ENCODE data around the gene SLC7A1. TPM values are rescaled to one million over a fixed set of nuclear protein-coding genes. Genes with fewer than 3 reads are reported as not detected.

The SLC7A1 gene
- total and polyA plus RNA-seq, 2 of the 8 experiments (the other 6 are each of a cell fraction or from before 2014, with no cell fraction given), result 26.8 to 114 TPM

DNA sequence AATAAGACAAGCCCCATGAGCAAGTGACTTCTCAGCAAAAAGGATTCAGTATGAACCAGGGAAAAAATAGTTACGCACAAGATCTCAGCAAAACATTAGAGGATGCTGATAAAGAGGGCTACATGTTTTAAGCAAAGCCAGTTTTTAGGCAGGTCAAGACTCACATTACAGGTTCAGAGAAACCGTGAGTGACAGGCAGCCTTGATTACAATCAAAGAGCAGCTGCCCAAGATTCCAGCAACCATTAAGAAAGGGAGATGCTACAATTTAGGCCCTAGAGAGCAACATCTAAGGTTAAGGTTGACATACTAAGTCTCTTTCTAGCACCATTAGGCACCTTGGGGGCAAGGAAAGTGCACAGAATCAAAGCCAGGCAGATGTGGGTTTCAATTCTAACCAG is 2.8 kb upstream of the SLC7A1 start:
- TF ChIP-seq CBX8 (IDR thresholded peaks at IDR 0.05; ENCODE audit: borderline replicate concordance, low read depth, low read length) (no peak), EGR1 (IDR thresholded peaks at IDR 0.05; ENCODE audit: borderline replicate concordance, low read depth, low read length) (no peak), JUN (IDR thresholded peaks at IDR 0.05; ENCODE audit: low read depth, low read length) (no peak), HDAC2 (IDR thresholded peaks at IDR 0.05; ENCODE audit: borderline replicate concordance in 1 of 2, low read depth in 2 of 2, low read length in 2 of 2) (no peak), CBX5 (IDR thresholded peaks at IDR 0.05; ENCODE audit: low read depth, low read length) (no peak), BRCA1 (IDR thresholded peaks at IDR 0.05; ENCODE audit: low read depth, low read length) (no peak), SIN3A (conservative IDR thresholded peaks at IDR 0.05 in 1 of 2, IDR thresholded peaks at IDR 0.05 in 1 of 2; ENCODE audit: low read depth in 1 of 2, low read length in 2 of 2) (no peak), GABPA (IDR thresholded peaks at IDR 0.05; ENCODE audit: borderline replicate concordance, insufficient read depth, low read length) (no peak), ATF2 (IDR thresholded peaks at IDR 0.05; ENCODE audit: low read length) (no peak), SP4 (IDR thresholded peaks at IDR 0.05; ENCODE audit: low read length) (no peak), RAD21 (IDR thresholded peaks at IDR 0.05 in 1 of 2, conservative IDR thresholded peaks at IDR 0.05 in 1 of 2; ENCODE audit: low read depth in 2 of 2, low read length in 2 of 2) (no peak)
- no peak for FAIRE-seq
- no peak overlapping the region for H4K8ac ChIP-seq (ENCODE audit: extremely low read depth, insufficient read depth, low read length)
- POLR2A ChIA-PET (ENCODE audit: partially characterized antibody), result no interaction called here
- CTCF ChIA-PET (ENCODE audit: partially characterized antibody), result no interaction called here
- H3K23ac ChIP-seq (ENCODE audit: insufficient read length), result no peak overlapping the region
- H2BK12ac ChIP-seq (ENCODE audit: low read depth, low read length), result no peak overlapping the region
- H3K9ac ChIP-seq (replicated peaks in 1 of 4; ENCODE audit: extremely low read depth in 1 of 4, low read depth in 3 of 4, low read length in 3 of 4), result no peak overlapping the region
- H4K20me1 ChIP-seq (replicated peaks in 1 of 2; ENCODE audit: control insufficient read depth in 1 of 2, insufficient read depth in 2 of 2, low read length in 2 of 2), result no peaks in the 10 kb centered on the region
- peaks cover 0 to 6% (median 0%) of the 10 kb centered on the region in 4 experiments; a peak in 1 of 7 replicates for H3K4me1 ChIP-seq (replicated peaks in 1 of 4; ENCODE audit: control insufficient read depth in 3 of 4, insufficient read depth in 4 of 4, low read length in 3 of 4)
- H3K18ac ChIP-seq (ENCODE audit: extremely low read depth, low read length), result no peak overlapping the region
- no peak overlapping the region for H2AFZ ChIP-seq (ENCODE audit: low read length)
- no peak overlapping the region for H3K4ac ChIP-seq (replicated peaks; ENCODE audit: insufficient read length, low read depth, low read length)
- no peak overlapping the region for H4K91ac ChIP-seq (replicated peaks; ENCODE audit: insufficient read length, low read length)
- peaks cover 4% of the 10 kb centered on the region; the same call in 1 of the 2 replicates for H3K23me2 ChIP-seq (ENCODE audit: low read depth, low read length)
- no peak overlapping the region for H3K14ac ChIP-seq (ENCODE audit: insufficient read length)
- peaks cover 11 to 19% of the 10 kb centered on the region in 2 experiments for H3K79me2 ChIP-seq (ENCODE audit: control insufficient read depth in 1 of 2, insufficient read depth in 2 of 2, low read length in 2 of 2)
- H3K27ac ChIP-seq (ENCODE audit: low read depth, low read length), result no peak overlapping the region
- DNase-seq (ENCODE audit: low read depth in 1 of 2, low spot score in 2 of 2), result no peak
- H3K4me2 ChIP-seq (ENCODE audit: insufficient read depth in 1 of 2, low read depth in 2 of 2, low read length in 2 of 2), result no peak overlapping the region
- H2BK20ac ChIP-seq (ENCODE audit: low read length), result no peak overlapping the region
- no peak overlapping the region for H3K4me3 ChIP-seq (ENCODE audit: extremely low read depth in 1 of 4, insufficient read depth in 2 of 4, low read depth in 3 of 4, low read length in 4 of 4)
- no peak overlapping the region for H4K5ac ChIP-seq (ENCODE audit: insufficient read length, low read depth, low read length)
- H2BK5ac ChIP-seq (ENCODE audit: low read depth, low read length), result no peak overlapping the region
- peaks cover 0 to 2% (median 0%) of the 10 kb centered on the region in 4 experiments; a peak in 1 of 7 replicates for H3K27me3 ChIP-seq (replicated peaks in 1 of 4; ENCODE audit: control insufficient read depth in 3 of 4, extremely low read depth in 1 of 4, insufficient read depth in 3 of 4, low read length in 3 of 4)
- no peaks in the 10 kb centered on the region; the same call in 1 of the 2 replicates for H3K79me1 ChIP-seq (ENCODE audit: low read depth, low read length)
- no peak overlapping the region for H2BK120ac ChIP-seq (replicated peaks; ENCODE audit: low read depth, low read length)
- 86% methylated on average over 2 of the region's 2 CpGs; no CpG with 5 or more reads in 1 of the 2 experiments for WGBS, 2 experiments (ENCODE audit: extremely low coverage in 1 of 2, insufficient coverage in 1 of 2, insufficient read length in 1 of 2, insufficient replicate concordance in 2 of 2, low coverage in 1 of 2, low lambda C conversion rate in 2 of 2, missing lambda C conversion rate in 1 of 2)
- no peaks in the 10 kb centered on the region for H3K36me3 ChIP-seq (ENCODE audit: control insufficient read depth in 2 of 4, insufficient read depth in 4 of 4, low read length in 3 of 4)
- no peak overlapping the region for H2AK5ac ChIP-seq (ENCODE audit: low read depth, low read length)
- H3K9me3 ChIP-seq (ENCODE audit: insufficient read depth in 2 of 2, low read depth in 1 of 2, low read length in 1 of 2), result no peaks in the 10 kb centered on the region
- H2BK15ac ChIP-seq (ENCODE audit: low read length), result no peak overlapping the region
- no peak overlapping the region for H3K56ac ChIP-seq (replicated peaks; ENCODE audit: insufficient read length, low read depth, low read length)

Data from H1 (cell line).